Activated naive CD4-positive, alpha-beta T cell treated with anti-CD3 and anti-CD28 coated beads, Interleukin-2, amount 50 U/mL, for 16 hours (primary cell): ENCODE measurements around the gene PRRC1.

ENCODE experiments used
- DNase-seq: peaks from one replicate; pipeline ENCODE4 v3.0.0-alpha.2; 2020

The PRRC1 gene

DNA sequence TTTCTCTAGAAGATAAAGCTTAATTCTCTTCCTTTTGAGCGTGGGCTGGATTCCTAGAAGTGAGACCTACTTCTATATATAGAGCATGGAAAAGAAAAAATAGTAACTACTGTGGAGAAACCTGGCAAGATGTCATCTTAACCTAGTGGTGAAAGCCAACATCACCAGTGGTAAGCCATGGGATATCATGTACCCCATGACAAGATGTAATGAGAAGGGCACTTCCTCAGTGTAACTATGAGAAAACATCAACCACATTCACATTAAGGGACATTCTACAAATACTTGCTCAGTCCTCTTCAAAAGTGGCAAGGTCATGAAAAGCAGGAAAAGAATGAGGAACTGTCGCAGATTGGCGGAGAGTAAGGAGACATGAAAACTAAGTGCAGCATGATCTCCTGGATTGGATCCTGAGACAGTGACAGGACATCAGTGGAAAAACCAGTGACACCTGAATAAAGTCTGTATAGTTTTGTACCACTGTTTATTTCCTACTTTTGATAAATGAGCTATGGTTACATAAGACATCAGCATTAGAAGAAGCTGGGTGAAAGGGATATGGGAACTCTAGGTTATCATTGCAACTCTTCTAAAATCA is 65.4 kb downstream of the PRRC1 start:
- no peak for DNase-seq

GRCh38 chr5:127583866-127584265 is 66.4 kb downstream of the PRRC1 start:
- DNase-seq, result no peak

DNA sequence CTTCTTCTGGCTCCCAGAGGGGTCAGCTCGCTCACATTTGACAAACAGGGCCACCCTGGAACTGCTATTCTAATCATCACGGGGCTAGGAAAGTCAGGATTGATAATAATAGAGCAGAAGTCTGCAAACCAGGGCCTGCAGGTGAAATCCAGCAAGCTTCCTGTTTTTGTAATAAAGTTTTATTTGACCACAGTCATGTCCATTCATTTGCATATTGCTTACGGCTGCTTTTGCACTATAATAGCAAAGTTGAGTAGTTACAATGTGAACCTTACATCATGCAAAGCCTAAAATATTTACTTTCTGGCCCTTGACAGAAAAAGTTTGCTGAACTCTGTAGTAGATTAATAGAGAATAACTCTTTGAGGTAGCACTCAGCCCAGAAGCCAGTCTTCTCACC is 68.2 kb downstream of the PRRC1 start:
- DNase-seq, result no peak

DNA sequence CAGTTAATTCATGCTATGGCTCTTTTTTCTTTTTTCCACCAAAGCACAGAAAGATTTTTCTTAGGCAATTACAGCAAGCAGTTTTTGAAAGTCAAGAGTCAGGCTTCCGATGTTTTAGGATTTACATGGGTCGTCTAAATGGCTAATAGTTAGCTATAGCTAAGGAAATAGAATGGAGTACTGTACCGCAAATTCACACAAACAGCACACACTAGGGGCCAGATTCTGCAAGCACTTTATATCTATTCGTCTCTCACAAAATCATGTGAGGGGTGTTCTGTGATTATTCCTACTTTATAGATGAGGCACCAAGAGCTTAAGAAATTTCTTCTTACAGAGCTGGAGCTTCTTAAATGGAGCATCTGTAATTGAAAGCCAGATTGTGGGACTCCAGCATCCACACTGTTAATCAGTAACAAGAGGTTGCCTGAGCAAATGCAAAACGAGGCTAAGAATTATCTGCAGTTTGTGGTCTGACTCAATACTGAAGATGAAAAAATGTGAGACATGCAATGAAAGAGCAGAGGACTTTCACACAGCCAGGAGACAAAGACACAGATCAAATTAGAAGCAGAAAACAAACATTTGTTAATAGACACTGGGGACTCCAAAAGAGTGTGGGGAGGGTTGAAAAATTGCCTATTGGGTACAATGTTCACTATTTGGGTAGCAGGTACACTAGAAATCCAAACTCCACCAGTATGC is 68.8 kb downstream of the PRRC1 start:
- DNase-seq, result no peak

GRCh38 chr5:127586811-127587210 is 69.4 kb downstream of the PRRC1 start:
- DNase-seq, result no peak

GRCh38 chr5:127587246-127587917 is 69.9 kb downstream of the PRRC1 start:
- DNase-seq, result no peak

DNA sequence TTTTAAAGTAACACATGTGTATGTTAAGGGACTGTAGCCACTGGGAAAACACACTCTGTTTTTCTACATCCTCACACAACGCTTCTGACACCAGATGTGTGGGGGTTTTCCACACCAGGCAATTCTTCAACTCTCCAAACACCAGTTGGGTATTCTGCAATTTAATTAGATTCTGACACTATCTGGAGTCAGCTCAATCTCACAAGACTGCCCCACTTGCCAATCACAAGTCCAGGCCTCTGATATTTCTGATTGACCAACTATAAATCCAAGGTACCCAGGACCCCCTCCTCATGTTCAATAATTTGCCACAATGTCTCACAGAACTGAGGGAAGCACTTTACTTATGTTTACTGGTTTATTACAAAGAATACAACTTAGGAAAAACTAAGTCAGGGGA is 70.9 kb downstream of the PRRC1 start:
- DNase-seq, result no peak

GRCh38 chr5:127589309-127590030 is 72.0 kb downstream of the PRRC1 start:
- DNase-seq, result no peak

GRCh38 chr5:127590156-127590722 is 72.8 kb downstream of the PRRC1 start:
- DNase-seq, result no peak

GRCh38 chr5:127595484-127596368 is 78.3 kb downstream of the PRRC1 start:
- DNase-seq, result no peak

DNA sequence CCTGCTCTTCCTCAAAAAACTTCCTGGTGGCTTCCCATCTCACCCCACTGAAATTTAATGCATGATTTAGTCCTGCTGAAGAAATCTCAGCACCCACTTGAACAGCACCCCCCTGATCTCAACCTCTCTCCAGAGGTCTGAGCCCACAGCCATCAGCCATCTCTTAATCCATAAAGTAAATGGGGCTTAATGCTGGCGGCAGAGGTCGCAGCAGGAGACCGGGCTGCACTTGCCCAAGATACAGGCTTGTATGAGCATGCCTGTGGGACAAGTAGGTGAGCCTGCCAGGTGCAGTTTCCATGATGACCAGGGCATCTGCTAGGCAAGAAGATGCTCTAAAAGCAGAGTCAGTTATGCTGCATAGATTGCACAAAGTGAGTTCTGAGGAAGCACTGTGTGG is 79.1 kb downstream of the PRRC1 start:
- DNase-seq, result no peak

DNA sequence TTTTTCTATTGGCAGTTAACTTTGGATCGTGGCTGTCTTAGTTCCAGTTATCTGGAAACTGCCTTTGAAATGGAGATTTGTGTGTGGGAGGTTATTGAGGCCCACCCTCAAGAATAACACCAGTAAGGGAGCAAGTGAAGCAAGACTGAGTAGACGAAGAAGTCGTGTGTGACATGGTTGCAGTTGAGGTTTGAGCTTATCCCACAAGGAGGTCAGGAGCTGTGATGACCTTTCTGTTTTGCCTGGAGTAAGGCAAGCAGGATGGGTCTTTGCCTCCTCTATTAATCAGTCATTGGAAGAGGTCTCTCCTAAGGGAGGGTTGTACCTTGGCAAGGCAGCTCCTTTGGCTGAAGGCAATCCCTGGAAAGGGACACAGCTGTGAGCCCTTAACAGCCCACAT is 81.9 kb downstream of the PRRC1 start:
- no peak for DNase-seq

DNA sequence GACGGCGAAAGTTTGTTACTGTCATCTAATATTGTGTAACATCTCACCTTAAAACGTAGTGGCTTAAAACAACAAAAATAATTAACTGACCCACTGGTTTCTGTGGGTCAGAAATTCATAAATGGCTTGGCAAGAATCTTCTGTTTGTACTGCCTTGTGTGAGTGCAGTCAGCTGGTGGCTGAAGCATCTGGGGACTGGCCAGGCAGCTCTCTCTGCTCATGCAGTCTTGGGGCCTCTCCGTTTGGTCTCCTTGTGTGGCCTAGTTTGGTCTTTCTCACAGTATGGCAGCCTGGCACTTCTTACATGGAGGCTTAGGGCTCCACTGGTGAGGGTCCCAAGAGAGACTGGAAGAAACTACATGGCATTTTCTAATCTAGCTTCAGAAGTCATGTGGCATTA is 82.4 kb downstream of the PRRC1 start:
- DNase-seq, result no peak

DNA sequence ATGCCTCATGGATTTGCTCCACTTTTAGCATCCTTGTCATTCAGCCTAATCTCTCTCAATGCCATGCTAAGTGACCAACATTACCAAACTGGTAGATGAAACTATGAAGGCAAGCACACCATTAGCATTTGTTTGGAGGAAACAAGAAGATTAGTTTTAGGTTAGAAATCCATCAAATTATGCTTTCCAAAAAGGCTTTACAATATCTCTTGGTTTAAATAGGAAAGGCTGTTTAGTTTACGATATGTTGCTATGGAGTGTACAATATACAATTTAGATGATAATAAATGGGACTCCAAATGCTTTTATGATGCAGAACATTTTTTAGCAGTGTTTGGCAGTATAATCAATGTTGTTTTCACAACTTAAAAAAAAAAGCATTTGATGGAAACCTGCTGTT is 83.7 kb downstream of the PRRC1 start:
- DNase-seq, result no peak

GRCh38 chr5:127601601-127602000 is 84.2 kb downstream of the PRRC1 start:
- DNase-seq, result no peak

GRCh38 chr5:127602481-127602880 is 85.0 kb downstream of the PRRC1 start:
- no peak for DNase-seq

DNA sequence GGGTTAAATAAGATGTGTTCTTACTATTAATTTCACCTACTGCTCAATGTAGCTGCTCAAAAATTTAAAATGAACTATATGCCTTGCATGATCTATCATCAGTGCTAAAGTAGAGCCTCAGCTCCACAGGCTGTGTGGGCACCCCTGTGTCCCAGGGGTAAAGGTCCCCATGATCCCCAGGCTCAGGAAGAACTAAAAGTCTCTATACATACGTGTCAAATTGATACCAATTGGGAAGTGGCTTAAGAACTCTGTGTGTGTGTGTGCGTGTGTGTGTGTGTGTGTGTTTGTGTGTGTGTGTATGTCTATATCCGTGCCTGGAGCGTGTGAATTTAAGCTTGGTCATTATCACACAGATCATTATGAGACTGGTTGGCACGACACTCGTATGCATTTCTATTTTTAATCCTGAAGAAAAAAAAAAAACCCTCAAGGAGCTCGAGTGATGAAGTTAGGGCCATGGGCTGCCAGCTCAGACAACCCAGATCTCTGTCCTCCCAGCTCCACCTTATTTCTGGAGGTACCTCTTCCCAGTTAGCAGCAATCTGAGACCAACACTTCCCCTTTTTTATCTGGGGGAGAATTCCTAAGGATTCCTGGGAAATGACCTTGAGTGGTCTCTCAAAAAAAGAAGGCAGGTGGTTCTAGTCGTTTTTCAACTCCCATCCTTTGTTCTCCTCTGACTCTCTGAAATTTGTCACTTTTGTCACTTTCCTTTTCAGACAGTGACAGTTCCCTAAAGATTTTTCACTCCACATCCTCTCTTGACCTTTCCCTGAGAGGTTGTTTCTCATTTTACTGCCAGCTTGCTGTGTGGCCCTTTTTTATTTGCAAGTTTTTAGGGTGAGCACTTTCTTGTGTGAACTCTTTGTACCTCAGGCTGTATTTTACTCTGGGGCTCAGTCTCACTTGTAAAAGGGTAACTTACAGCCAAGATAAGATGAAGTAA is 85.7 kb downstream of the PRRC1 start:
- DNase-seq, result no peak
